HuH-7.5 (cell line): Measurements from ENCODE around the gene FMO4.
"Not testable (repeated sequence)": the region's sequence is repeated elsewhere in the genome, so short reads cannot be mapped to it uniquely, and the experiment has no call there.

ENCODE experiments used
- DNase-seq: peaks from one replicate; pipeline ENCODE4 v3.0.0; 2011; ENCODE audit warnings: low spot score

The FMO4 gene

GRCh38 chr1:171334024-171334640, 20.1 kb downstream of the FMO4 start:
- DNase-seq, result no peak

- DNase-seq, result no peak
Observed at GRCh38 chr1:171335964-171336363, 22.0 kb downstream of the FMO4 start.

GRCh38 chr1:171339345-171339744, 25.4 kb downstream of the FMO4 start:
- DNase-seq, result not testable (repeated sequence)

GRCh38 chr1:171343727-171344472, 29.9 kb downstream of the FMO4 start:
- DNase-seq, result no peak

DNA sequence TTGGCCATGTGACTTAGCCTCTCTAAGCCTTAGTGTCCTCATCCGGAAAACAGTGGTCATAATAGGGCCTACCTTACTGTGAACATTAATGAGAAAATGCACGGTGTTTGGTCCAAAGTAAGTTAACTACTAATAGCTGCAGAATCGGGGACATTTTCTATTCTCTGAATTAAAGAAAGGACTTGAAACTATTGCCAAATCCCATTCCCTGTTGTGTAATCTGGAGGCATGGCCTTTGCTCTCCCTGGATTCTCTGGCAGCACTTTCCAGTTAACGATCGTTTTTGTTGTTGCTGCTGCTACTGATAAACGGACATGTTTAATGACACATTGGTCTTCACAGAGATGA, 30.5 kb downstream of the FMO4 start:
- DNase-seq, result no peak

- no peak for DNase-seq
Observed at GRCh38 chr1:171345536-171345935, 31.6 kb downstream of the FMO4 start.

GRCh38 chr1:171346881-171347280, 32.9 kb downstream of the FMO4 start:
- DNase-seq, result no peak

DNA sequence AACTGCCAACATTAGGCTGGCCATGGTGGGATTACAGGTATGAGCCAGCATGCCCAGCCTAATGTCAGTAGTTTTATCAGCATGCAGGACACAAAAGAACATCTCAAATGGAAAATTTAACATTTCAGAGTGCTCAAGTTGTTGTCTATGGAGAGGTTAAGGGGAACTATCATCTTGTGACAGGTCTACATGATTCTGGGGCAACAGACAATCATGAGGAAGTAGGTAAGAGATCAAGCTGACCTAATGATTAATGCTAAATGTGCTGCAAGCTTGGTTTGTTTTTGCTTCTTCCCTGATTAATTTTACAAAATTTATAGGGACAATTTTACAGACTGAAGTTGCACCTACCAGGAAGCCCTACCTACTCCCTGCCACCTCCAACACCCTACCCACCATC, 36.6 kb downstream of the FMO4 start:
- DNase-seq, result no peak

DNA sequence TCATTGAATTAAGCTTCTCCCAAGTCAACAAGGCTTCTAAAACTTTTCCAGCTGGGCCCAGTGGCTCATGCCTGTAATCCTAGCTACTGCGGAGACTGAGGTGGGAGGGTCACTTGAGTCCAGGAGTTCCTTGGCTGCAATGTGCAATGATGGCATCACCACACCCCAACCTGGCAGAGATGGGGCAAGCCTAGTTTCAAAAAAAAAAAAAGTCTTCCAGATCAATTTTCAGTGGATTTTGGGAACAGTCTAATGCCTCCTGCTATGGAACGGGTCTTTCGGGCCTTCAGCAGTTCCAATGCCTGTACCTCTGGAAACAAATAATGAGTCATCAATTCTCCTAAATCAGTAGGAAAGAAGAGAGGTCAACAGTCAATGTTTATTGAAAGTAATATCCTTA, 38.0 kb downstream of the FMO4 start:
- no peak for DNase-seq

GRCh38 chr1:171352554-171352953, 38.6 kb downstream of the FMO4 start:
- DNase-seq, result no peak

DNA sequence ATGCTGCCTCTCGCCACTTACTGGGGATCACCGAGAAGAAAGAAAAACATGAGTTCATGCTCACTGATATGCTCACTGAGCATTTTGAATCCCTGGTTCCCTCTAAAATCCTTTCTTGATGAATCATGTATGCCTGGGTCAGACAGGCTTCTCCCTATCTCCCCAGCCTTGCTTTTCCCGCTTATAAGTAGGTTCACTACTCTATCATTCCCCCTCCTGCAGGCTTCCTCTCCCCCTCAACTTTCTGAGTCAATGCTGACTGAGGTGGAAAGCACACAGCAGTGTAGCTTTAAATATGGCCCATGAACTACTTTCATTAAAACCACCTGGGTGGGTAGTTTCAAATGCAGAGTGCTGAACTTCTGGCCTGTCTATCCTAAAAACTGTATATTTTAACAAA, 41.7 kb downstream of the FMO4 start:
- no peak for DNase-seq

- no peak for DNase-seq
Observed at GRCh38 chr1:171357179-171357578, 43.2 kb downstream of the FMO4 start.

DNA sequence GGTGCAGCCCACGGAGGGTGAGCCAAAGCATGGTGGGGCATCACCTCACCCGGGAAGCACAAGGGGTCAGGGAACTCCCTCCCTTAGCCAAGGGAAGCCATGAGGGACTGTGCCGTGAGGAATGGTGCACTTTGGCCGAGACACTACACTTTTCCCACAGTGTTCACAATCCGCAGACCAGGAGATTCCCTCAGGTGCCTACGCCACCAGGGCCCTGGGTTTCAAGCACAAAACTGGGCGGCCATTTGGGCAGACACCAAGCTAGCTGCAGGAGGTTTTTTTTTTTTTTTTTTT, 45.3 kb downstream of the FMO4 start:
- DNase-seq, result not testable (repeated sequence)

- not testable (repeated sequence) for DNase-seq
Observed at GRCh38 chr1:171359731-171360527, 45.9 kb downstream of the FMO4 start.

DNA sequence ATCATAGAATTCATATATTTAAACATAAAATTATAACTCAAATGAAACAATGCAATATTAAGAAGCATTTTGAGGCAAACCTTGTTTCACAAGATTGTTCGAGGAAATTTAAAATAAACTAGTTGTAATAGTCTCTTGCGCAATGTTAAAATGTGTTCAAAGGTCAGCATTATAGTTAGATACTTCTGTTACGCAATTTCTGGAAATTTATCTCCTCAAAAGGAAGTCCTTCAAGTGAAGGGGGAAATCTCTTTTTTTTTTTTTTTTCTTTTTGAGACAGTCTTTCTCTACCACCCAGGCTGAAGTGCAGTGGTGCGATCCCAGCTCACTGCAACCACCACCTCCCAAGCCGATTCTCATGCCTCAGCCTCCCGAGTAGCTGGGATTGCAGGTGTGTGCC, 52.1 kb downstream of the FMO4 start:
- DNase-seq, result no peak

GRCh38 chr1:171366816-171367215, 52.8 kb downstream of the FMO4 start:
- no peak for DNase-seq

GRCh38 chr1:171367436-171367835, 53.5 kb downstream of the FMO4 start:
- DNase-seq, result no peak

GRCh38 chr1:171372418-171373084, 58.6 kb downstream of the FMO4 start:
- no peak for DNase-seq

DNA sequence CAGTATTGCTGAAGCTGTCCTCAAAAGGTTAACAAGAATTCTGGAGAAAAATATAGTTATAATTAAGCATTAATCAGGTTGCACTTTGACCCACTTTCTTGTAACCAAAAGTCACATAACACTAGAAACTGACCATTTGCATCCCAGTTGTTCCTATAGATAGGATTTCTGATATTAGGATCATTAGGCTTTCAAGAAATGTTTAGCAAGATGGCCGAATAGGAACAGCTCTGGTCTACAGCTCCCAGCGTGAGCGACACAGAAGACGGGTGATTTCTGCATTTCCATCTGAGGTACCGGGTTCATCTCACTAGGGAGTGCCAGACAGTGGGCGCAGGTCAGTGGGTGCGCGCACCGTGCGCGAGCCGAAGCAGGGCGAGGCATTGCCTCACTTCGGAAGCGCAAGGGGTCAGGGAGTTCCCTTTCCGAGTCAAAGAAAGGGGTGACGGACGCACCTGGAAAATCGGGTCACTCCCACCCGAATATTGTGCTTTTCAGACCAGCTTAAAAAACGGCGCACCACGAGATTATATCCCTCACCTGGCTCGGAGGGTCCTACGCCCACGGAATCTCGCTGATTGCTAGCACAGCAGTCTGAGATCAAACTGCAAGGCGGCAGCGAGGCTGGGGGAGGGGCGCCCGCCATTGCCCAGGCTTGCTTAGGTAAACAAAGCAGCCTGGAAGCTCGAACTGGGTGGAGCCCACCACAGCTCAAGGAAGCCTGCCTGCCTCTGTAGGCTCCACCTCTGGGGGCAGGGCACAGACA, 59.6 kb downstream of the FMO4 start:
- DNase-seq, result not testable (repeated sequence)

DNA sequence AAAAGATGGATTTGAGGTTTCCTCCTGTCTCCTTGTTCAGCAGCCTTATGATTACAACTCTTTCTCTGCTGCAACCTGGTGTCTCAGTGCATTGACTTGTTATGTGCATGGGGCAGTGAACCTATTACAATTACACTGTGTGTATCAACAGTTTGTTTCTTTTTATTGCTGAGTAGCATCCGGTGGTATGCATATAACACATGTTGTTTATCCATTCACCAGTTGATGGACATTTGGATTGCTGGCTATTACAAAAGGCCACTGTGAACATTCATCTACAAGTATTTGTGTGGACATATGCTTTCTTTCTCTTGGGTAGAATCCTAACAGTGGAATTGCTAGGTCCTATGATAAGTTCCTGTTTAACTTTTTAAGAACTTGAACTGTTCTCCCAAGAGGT, 65.9 kb downstream of the FMO4 start:
- DNase-seq, result no peak

- no peak for DNase-seq
Observed at GRCh38 chr1:171381866-171382210, 67.9 kb downstream of the FMO4 start.

DNA sequence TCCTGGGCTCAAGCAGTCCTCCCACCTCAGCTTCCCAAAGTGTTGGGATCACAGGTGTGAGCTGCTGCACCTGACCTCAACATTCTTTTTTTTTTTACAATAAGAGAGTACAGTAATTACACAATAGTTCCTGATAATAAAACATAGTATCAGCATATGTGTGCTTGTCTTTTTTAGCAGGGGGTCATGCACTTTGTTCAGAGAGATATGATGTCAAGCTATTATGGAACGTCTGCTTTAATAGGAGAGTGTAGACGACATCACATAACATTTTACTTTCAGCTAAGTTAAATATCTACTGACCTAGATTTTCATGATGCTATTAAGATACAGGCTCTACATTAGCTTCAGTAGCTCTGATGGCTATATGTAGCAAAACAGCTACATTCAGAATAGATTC, 70.5 kb downstream of the FMO4 start:
- no peak for DNase-seq
